Measurements from ENCODE around the gene ELAVL3.
A peak's percentile ranks its signal among the peaks of the same experiment; 100 is the strongest.

- peak; percentile 17; the same call in 1 of the 2 replicates for TF ChIP-seq POLR2AphosphoS5 (IDR thresholded peaks at IDR 0.05; ENCODE audit: low read depth, low read length)
- 0 out of 2 replicates have a peak, but pooled peaks have one; percentile 29 for TF ChIP-seq SIN3A (IDR thresholded peaks at IDR 0.05; ENCODE audit: borderline replicate concordance, insufficient read depth, low read length)
These were observed 24.8 kb upstream of the ELAVL3 start, which contains the start of gene ZNF653 for GRCh38 chr19:11505504-11506100.
